ENCODE results near the gene SHF. TPM values are rescaled to one million over a fixed set of nuclear protein-coding genes. Genes with fewer than 3 reads are reported as not detected.

The SHF gene
- total and polyA plus RNA-seq, 2 donors (not counting 1 experiment from before 2014, with no cell fraction given), result 1.6 to 15.4 TPM

DNA sequence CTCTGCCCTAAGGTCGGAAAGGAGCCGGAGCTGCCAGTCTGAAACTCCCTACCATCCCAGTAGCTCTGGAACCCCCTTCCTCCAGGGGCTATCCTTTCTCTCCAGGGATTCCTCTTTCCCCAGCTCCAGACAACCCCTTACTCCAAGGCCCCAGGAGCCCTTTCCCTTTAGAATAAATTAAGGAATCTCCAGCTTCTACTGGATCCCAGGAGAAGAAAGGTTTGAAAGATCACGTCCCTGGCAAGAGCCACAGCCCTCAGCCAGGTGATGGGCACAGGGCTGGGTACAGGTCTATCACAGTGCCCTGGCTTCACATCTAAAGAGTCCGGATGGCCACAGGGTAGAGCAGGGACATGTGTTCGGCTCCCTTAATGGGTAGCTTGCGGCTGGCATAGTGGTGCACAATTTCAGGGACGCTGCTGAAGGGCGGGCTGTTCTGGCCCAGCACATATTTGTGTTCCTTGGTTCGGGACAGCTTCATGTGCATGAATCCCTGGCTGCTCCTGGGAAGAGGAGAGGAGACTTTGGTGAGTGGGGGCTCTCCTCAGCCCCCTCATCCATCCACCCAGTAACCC is 20.0 kb downstream of the SHF start:
- intact Hi-C loops (cut with micrococcal nuclease), result loop anchor here (1.0 to 2.0 kb wide), 8 partner anchors 20 to 291 kb away; partner anchors contain the start of genes GATM and SHF
- H3K27ac Mint-ChIP-seq, result peak overlapping the region; percentile 92
- peak overlapping the region; percentile 80 for H3K4me3 Mint-ChIP-seq
- DNase-seq (no peak), ATAC-seq (ENCODE audit: low read depth) (no peak)
- Histone ChIP-seq H3K36me3 (replicated peaks in 1 of 2; ENCODE audit: control extremely low read depth in 1 of 2, control insufficient read depth in 1 of 2, extremely low read depth in 1 of 2, insufficient read depth in 2 of 2, low read length in 1 of 2) (no peaks in the 10 kb centered on the region), H3K9ac (ENCODE audit: low read length) (peak overlapping the region; percentile 92), H3K79me2 (ENCODE audit: control insufficient read depth, insufficient read depth, low read length) (peaks cover 31% of the 10 kb centered on the region), H3K9me3 (ENCODE audit: control extremely low read depth in 1 of 3, control insufficient read depth in 2 of 3, insufficient read depth in 1 of 3, low read length in 2 of 3) (no peaks in the 10 kb centered on the region), H3K4me1 (ENCODE audit: control insufficient read depth in 2 of 2, insufficient read depth in 2 of 2, low read length in 2 of 2) (peaks cover 12 to 43% of the 10 kb centered on the region in 2 donors), H3K27ac (ENCODE audit: low read length in 2 of 2) (peak overlapping the region; percentile 89 to 96), H3K4me3 (ENCODE audit: control extremely low read depth in 1 of 5, extremely low read depth in 1 of 5, insufficient read depth in 1 of 5, low read depth in 2 of 5, low read length in 4 of 5) (peak overlapping the region in 4 of 5 experiments; percentile 78 to 84 (median 82)), H3K27me3 (replicated peaks in 1 of 4; ENCODE audit: control extremely low read depth in 1 of 4, control insufficient read depth in 3 of 4, insufficient read depth in 4 of 4, low read length in 3 of 4) (no peaks in the 10 kb centered on the region), H3K4me2 (replicated peaks; ENCODE audit: low read depth, low read length, poor library complexity, severe bottlenecking) (peak overlapping the region; percentile 98), H4K20me1 (ENCODE audit: control insufficient read depth, insufficient read depth, low read length, poor library complexity, severe bottlenecking) (peaks cover 6% of the 10 kb centered on the region), H2AFZ (ENCODE audit: insufficient read depth, low read depth, low read length, poor library complexity, severe bottlenecking) (peak overlapping the region; percentile 88)
- POLR2A ChIA-PET, result interaction anchor here (0.6 to 2.9 kb wide), 5 partner anchors 15 to 417 kb away, joined by 3 to 28 read pairs (median 4); partner anchors contain the start of gene SHF
- CTCF ChIA-PET, result interaction anchor here (0.9 to 8.5 kb wide), 15 partner anchors 9 to 290 kb away, joined by 3 to 128 read pairs (median 6); partner anchors contain the start of gene SHF
- no peaks in the 10 kb centered on the region for H3K9me3 Mint-ChIP-seq (ENCODE audit: insufficient read depth)
- no peaks in the 10 kb centered on the region for H3K27me3 Mint-ChIP-seq
- WGBS (ENCODE audit: insufficient coverage), result 91% methylated on average over 7 of the region's 9 CpGs
- H3K4me1 Mint-ChIP-seq, result peaks cover 31% of the 10 kb centered on the region
- TF ChIP-seq EZH2 (IDR thresholded peaks at IDR 0.05; ENCODE audit: borderline replicate concordance, insufficient read depth, low read depth, low read length, poor library complexity, severe bottlenecking), result no peak

DNA sequence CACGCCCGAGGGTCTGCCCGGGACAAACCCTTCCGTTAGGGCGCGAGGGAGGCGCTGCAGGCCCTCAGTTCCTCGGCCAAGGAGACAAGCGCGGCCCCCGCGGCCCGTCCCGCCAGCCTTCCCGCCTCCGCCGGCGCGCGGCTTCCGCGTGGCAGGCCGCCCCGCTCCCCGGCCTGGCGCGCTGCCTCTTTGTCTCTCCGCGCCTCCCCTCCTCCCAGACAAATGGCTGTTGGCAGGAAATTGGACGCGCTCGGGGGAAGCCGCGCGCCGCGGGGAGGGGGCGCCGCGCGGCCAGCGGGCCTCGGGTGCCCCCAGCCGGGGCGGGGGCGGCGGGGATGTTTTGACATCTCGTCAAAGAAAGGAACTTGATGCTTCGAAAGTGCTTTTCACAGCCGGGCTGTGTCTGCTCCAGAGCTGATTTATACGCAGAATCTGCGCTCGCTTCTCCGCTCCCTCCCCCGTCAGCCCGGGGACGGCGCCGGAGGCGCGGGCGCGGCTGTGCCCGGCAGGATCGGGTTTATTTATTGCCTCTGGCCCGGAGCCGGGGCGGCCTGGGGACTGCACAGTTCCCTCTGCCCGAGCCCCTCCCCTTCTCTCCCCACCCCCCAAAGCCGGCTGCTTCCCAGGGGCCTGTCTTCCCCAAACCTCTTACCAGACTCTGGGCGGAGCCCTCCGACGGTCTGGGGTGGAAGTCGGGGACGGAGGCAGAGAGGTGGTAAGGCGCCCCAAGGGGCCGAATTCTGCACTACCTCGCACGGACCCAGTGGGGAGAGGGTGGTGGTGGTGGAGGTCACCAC is 20.7 kb downstream of the SHF start:
- intact Hi-C loops (cut with micrococcal nuclease), result loop anchor here (1.0 to 2.0 kb wide), 8 partner anchors 20 to 291 kb away; partner anchors contain the start of genes GATM and SHF
- Histone ChIP-seq H3K27me3 (replicated peaks in 1 of 4; ENCODE audit: control extremely low read depth in 1 of 4, control insufficient read depth in 3 of 4, insufficient read depth in 4 of 4, low read length in 3 of 4) (no peaks in the 10 kb centered on the region), H3K4me1 (ENCODE audit: control insufficient read depth in 2 of 2, insufficient read depth in 2 of 2, low read length in 2 of 2) (peaks cover 12 to 46% of the 10 kb centered on the region in 2 donors), H3K9me3 (ENCODE audit: control extremely low read depth in 1 of 3, control insufficient read depth in 2 of 3, insufficient read depth in 1 of 3, low read length in 2 of 3) (no peaks in the 10 kb centered on the region), H3K4me3 (ENCODE audit: control extremely low read depth in 1 of 5, extremely low read depth in 1 of 5, insufficient read depth in 1 of 5, low read depth in 2 of 5, low read length in 4 of 5) (peak overlapping the region; percentile 45 to 84 (median 81)), H3K27ac (ENCODE audit: low read length in 2 of 2) (peak overlapping the region; percentile 89 to 96), H2AFZ (ENCODE audit: insufficient read depth, low read depth, low read length, poor library complexity, severe bottlenecking) (peak overlapping the region; percentile 88), H3K9ac (ENCODE audit: low read length) (peak overlapping the region; percentile 92), H3K36me3 (replicated peaks in 1 of 2; ENCODE audit: control extremely low read depth in 1 of 2, control insufficient read depth in 1 of 2, extremely low read depth in 1 of 2, insufficient read depth in 2 of 2, low read length in 1 of 2) (no peaks in the 10 kb centered on the region), H3K79me2 (ENCODE audit: control insufficient read depth, insufficient read depth, low read length) (peaks cover 37% of the 10 kb centered on the region), H3K4me2 (replicated peaks; ENCODE audit: low read depth, low read length, poor library complexity, severe bottlenecking) (peak overlapping the region; percentile 98), H4K20me1 (ENCODE audit: control insufficient read depth, insufficient read depth, low read length, poor library complexity, severe bottlenecking) (peaks cover 13% of the 10 kb centered on the region)
- H3K9me3 Mint-ChIP-seq (ENCODE audit: insufficient read depth), result no peaks in the 10 kb centered on the region
- CTCF ChIA-PET, result interaction anchor here (0.9 to 8.5 kb wide), 15 partner anchors 10 to 290 kb away, joined by 3 to 128 read pairs (median 6); partner anchors contain the start of gene SHF
- WGBS (ENCODE audit: insufficient coverage), result under 1% methylated on average over 71 of the region's 79 CpGs
- peak overlapping the region; percentile 80 for H3K4me3 Mint-ChIP-seq
- TF ChIP-seq, protein P1, sequence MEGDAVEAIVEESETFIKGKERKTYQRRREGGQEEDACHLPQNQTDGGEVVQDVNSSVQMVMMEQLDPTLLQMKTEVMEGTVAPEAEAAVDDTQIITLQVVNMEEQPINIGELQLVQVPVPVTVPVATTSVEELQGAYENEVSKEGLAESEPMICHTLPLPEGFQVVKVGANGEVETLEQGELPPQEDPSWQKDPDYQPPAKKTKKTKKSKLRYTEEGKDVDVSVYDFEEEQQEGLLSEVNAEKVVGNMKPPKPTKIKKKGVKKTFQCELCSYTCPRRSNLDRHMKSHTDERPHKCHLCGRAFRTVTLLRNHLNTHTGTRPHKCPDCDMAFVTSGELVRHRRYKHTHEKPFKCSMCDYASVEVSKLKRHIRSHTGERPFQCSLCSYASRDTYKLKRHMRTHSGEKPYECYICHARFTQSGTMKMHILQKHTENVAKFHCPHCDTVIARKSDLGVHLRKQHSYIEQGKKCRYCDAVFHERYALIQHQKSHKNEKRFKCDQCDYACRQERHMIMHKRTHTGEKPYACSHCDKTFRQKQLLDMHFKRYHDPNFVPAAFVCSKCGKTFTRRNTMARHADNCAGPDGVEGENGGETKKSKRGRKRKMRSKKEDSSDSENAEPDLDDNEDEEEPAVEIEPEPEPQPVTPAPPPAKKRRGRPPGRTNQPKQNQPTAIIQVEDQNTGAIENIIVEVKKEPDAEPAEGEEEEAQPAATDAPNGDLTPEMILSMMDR (IDR thresholded peaks at IDR 0.05), result peak; percentile 75
- TF ChIP-seq EZH2 (IDR thresholded peaks at IDR 0.05; ENCODE audit: borderline replicate concordance, insufficient read depth, low read depth, low read length, poor library complexity, severe bottlenecking), result no peak
- no peaks in the 10 kb centered on the region for H3K27me3 Mint-ChIP-seq
- DNase-seq (peak; percentile 89), ATAC-seq (ENCODE audit: low read depth) (peak; percentile 94)
- H3K27ac Mint-ChIP-seq, result peak overlapping the region; percentile 92
- H3K4me1 Mint-ChIP-seq, result peaks cover 31% of the 10 kb centered on the region
- POLR2A ChIA-PET, result interaction anchor here (0.6 to 2.9 kb wide), 4 partner anchors 14 to 112 kb away, joined by 4 to 28 read pairs (median 8); partner anchors contain the start of gene SHF

All from B cell (primary cell).